Trophoblast cell (in vitro differentiated cells and primary cell): ENCODE measurements around the gene OPN1SW.

Source experiments
- DNase-seq, 2 donors: peaks; one replicate each; pipeline ENCODE4 v3.0.0-alpha.2; 2016
- H2AFZ ChIP-seq: 2 replicates; pipeline ENCODE4 v1.6.1; 2013; ENCODE audit warnings: low read length, moderate library complexity, mild to moderate bottlenecking; ENCODE audit not compliant: insufficient read depth, poor library complexity
- H2AK5ac ChIP-seq: 2 replicates; pipeline ENCODE4 v1.6.1; 2013; ENCODE audit warnings: mild to moderate bottlenecking, low read length
- H2BK120ac ChIP-seq: 2 replicates; pipeline ENCODE4 v1.6.1; 2013; ENCODE audit warnings: low read length, mild to moderate bottlenecking, moderate library complexity; ENCODE audit not compliant: insufficient read depth, poor library complexity
- H2BK12ac ChIP-seq: 2 replicates; pipeline ENCODE4 v1.6.1; 2013; ENCODE audit warnings: mild to moderate bottlenecking, low read length, moderate library complexity
- H2BK5ac ChIP-seq: 2 replicates; pipeline ENCODE4 v1.6.1; 2013; ENCODE audit warnings: low read length, low read depth, moderate library complexity, mild to moderate bottlenecking; ENCODE audit not compliant: poor library complexity
- H3K14ac ChIP-seq: 2 replicates; pipeline ENCODE4 v1.6.1; 2013; ENCODE audit warnings: mild to moderate bottlenecking, low read length
- H3K18ac ChIP-seq: 2 replicates; pipeline ENCODE4 v1.6.1; 2013; ENCODE audit warnings: mild to moderate bottlenecking, low read length
- H3K23ac ChIP-seq: 2 replicates; pipeline ENCODE4 v1.6.1; 2013; ENCODE audit warnings: low read length
- H3K27ac ChIP-seq: 2 replicates; pipeline ENCODE4 v1.5.1; 2013; ENCODE audit warnings: low read depth, mild to moderate bottlenecking, inconsistent platforms, low read length, moderate library complexity
- H3K27me3 ChIP-seq: 2 replicates; pipeline ENCODE4 v1.6.1; 2013; ENCODE audit warnings: inconsistent platforms, mild to moderate bottlenecking, low read length, moderate library complexity; ENCODE audit not compliant: insufficient read depth
- H3K36me3 ChIP-seq, 2 experiments: 1 replicate in 1 of 2; 2 replicates in 1 of 2; pipeline ENCODE4 v1.6.1; 2013; ENCODE audit warnings: low read length in 2 of 2, mild to moderate bottlenecking in 2 of 2, moderate library complexity in 1 of 2; ENCODE audit not compliant: insufficient read depth in 2 of 2, control insufficient read depth in 1 of 2
- H3K4ac ChIP-seq: 2 replicates; pipeline ENCODE4 v1.6.1; 2013; ENCODE audit warnings: low read depth, mild to moderate bottlenecking, low read length, moderate library complexity
- H3K4me1 ChIP-seq, 2 experiments: 1 replicate in 1 of 2; 2 replicates in 1 of 2; pipeline ENCODE4 v1.6.1; 2013; ENCODE audit warnings: low read length in 2 of 2, mild to moderate bottlenecking in 2 of 2, moderate library complexity in 1 of 2; ENCODE audit not compliant: insufficient read depth in 2 of 2, control insufficient read depth in 1 of 2
- H3K4me2 ChIP-seq: 2 replicates; pipeline ENCODE4 v1.6.1; 2013; ENCODE audit warnings: inconsistent platforms, mild to moderate bottlenecking, low read length, moderate library complexity
- H3K4me3 ChIP-seq: 2 replicates; pipeline ENCODE4 v1.5.1; 2013; ENCODE audit warnings: mild to moderate bottlenecking, low read depth, low read length, inconsistent platforms
- H3K79me1 ChIP-seq: one replicate; pipeline ENCODE4 v1.6.1; 2013; ENCODE audit warnings: low read length
- H3K79me2 ChIP-seq: 2 replicates; pipeline ENCODE4 v1.6.1; 2013; ENCODE audit warnings: low read length, mild to moderate bottlenecking; ENCODE audit not compliant: control insufficient read depth, insufficient read depth, poor library complexity
- H3K9ac ChIP-seq: 2 replicates; pipeline ENCODE4 v1.6.1; 2013; ENCODE audit warnings: mild to moderate bottlenecking, low read length
- H3K9me3 ChIP-seq: 2 replicates; pipeline ENCODE4 v1.6.1; 2013; ENCODE audit warnings: low read depth, mild to moderate bottlenecking, control low read depth, inconsistent platforms, low read length; ENCODE audit not compliant: insufficient read depth
- H4K12ac ChIP-seq: 2 replicates; pipeline ENCODE4 v1.6.1; 2013; ENCODE audit warnings: low read depth, mild to moderate bottlenecking, low read length, moderate library complexity
- H4K8ac ChIP-seq: 2 replicates; pipeline ENCODE4 v1.6.1; 2013; ENCODE audit warnings: low read depth, mild to moderate bottlenecking, low read length, moderate library complexity
- H4K91ac ChIP-seq: one replicate; pipeline ENCODE4 v1.6.1; 2013; ENCODE audit warnings: low read depth, mild to moderate bottlenecking, low read length, moderate library complexity
- WGBS: extraction: QIAGEN DNeasy Blood & Tissue Kit; methylation state at CpG from one replicate; pipeline ENCODE4 v1.1.7; 2013; ENCODE audit warnings: missing lambda C conversion rate; ENCODE audit not compliant: insufficient read length, insufficient coverage; ENCODE audit errors: extremely low coverage; 5-methylcytosine and 5-hydroxymethylcytosine counted together

Gene OPN1SW

GRCh38 chr7:128727239-128727638 lies 48.4 kb downstream of the OPN1SW start:
- Histone ChIP-seq H3K14ac (no peak overlapping the region), H4K8ac (no peak overlapping the region), H2BK5ac (no peak overlapping the region), H3K4me1 (peaks cover 0 to 4% of the 10 kb centered on the region in 2 experiments), H2BK12ac (no peak overlapping the region), H4K91ac (no peak overlapping the region), H2BK120ac (no peak overlapping the region), H3K9me3 (no peaks in the 10 kb centered on the region), H2AFZ (no peak overlapping the region), H3K4me3 (no peak overlapping the region), H3K79me1 (no peaks in the 10 kb centered on the region), H3K4me2 (no peak overlapping the region), H3K23ac (no peak overlapping the region), H2AK5ac (no peak overlapping the region), H3K79me2 (no peaks in the 10 kb centered on the region), H3K18ac (no peak overlapping the region), H3K36me3 (no peaks in the 10 kb centered on the region), H4K12ac (no peak overlapping the region), H3K4ac (no peak overlapping the region), H3K9ac (no peak overlapping the region), H3K27me3 (no peaks in the 10 kb centered on the region), H3K27ac (no peak overlapping the region)
- no CpG with 5 or more reads among the region's 4 CpGs for whole genome bisulfite sequencing
- peak in 1 of 2 donors; percentile 6 for DNase-seq

DNA sequence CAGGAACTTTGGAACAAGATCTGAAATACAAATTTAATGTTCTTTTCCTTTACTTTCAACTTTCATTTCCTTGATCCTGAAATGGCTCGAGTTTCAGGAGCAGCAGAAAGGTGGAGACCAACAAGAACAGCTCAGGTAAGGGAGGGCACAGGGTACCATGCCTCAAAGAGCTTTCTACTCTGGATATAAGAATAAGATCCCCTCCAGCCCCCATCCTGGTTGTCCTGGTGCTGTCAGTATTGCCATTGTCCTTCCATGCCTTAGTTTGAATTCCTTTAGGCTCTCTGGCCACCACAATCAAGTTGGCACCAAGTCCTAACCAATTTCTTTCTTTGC lies 48.9 kb downstream of the OPN1SW start:
- no CpG with 5 or more reads among the region's 1 CpG for WGBS
- Histone ChIP-seq H3K27me3 (no peaks in the 10 kb centered on the region), H3K4me2 (no peak overlapping the region)

GRCh38 chr7:128726059-128726736 lies 49.4 kb downstream of the OPN1SW start:
- Histone ChIP-seq H3K9me3 (no peaks in the 10 kb centered on the region), H3K4me1 (peaks cover 0 to 4% of the 10 kb centered on the region in 2 experiments), H2AFZ (no peak overlapping the region), H3K4me3 (no peak overlapping the region), H4K12ac (no peak overlapping the region), H3K27me3 (no peaks in the 10 kb centered on the region), H2AK5ac (no peak overlapping the region), H3K23ac (no peak overlapping the region), H4K91ac (no peak overlapping the region), H3K18ac (no peak overlapping the region), H2BK5ac (no peak overlapping the region), H3K9ac (no peak overlapping the region), H3K4me2 (no peak overlapping the region), H3K36me3 (no peaks in the 10 kb centered on the region), H3K4ac (no peak overlapping the region), H3K79me1 (no peaks in the 10 kb centered on the region), H3K79me2 (no peaks in the 10 kb centered on the region), H2BK12ac (no peak overlapping the region), H2BK120ac (no peak overlapping the region), H3K14ac (no peak overlapping the region), H4K8ac (no peak overlapping the region), H3K27ac (no peak overlapping the region)
- DNase-seq = no peak
- no CpG with 5 or more reads among the region's 8 CpGs for WGBS

More for the DNA sequence above, 48.9 kb downstream of the OPN1SW start:
- no peak overlapping the region for H3K27ac ChIP-seq
- no peak overlapping the region for H2BK12ac ChIP-seq
- H3K9me3 ChIP-seq = no peaks in the 10 kb centered on the region
- no peak overlapping the region for H3K23ac ChIP-seq
- H3K4ac ChIP-seq = no peak overlapping the region
- H3K9ac ChIP-seq = no peak overlapping the region
- H3K36me3 ChIP-seq = no peaks in the 10 kb centered on the region
- no peak overlapping the region for H3K4me3 ChIP-seq
- H2AFZ ChIP-seq = no peak overlapping the region
- no peak overlapping the region for H3K18ac ChIP-seq
- no peaks in the 10 kb centered on the region for H3K79me2 ChIP-seq
- no peak overlapping the region for H3K14ac ChIP-seq
- H4K8ac ChIP-seq = no peak overlapping the region
- H4K12ac ChIP-seq = no peak overlapping the region
- no peaks in the 10 kb centered on the region for H3K79me1 ChIP-seq
- no peak overlapping the region for H2AK5ac ChIP-seq
- no peak overlapping the region for H2BK120ac ChIP-seq
- H3K4me1 ChIP-seq = peaks cover 0 to 4% of the 10 kb centered on the region in 2 experiments
- no peak overlapping the region for H4K91ac ChIP-seq
- H2BK5ac ChIP-seq = no peak overlapping the region
- DNase-seq = no peak

DNA sequence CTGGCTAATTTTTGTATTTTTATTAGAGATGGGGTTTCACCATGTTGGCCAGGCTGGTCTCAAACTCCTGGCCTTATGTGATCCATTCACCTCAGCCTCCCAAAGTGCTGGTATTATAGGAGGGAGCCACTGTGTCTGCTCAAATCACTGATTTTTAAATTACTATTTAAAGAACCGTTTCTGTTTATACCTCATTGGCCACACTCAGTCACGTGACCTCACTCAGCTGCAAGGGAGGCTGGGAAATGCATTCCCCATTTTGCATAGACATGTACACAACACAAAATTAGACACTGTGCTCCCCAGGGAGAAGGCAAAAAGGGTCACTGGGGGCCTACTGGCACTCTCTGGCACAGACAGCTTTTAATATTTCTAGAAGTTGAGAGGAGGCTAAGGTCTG lies 50.1 kb downstream of the OPN1SW start:
- Histone ChIP-seq H3K9ac (no peak overlapping the region), H4K12ac (no peak overlapping the region), H3K79me2 (no peaks in the 10 kb centered on the region), H4K8ac (no peak overlapping the region), H2AFZ (no peak overlapping the region), H3K4me2 (no peak overlapping the region), H2BK120ac (no peak overlapping the region), H2AK5ac (no peak overlapping the region), H2BK12ac (no peak overlapping the region), H3K4ac (no peak overlapping the region), H3K14ac (no peak overlapping the region), H3K9me3 (no peaks in the 10 kb centered on the region), H3K4me1 (peaks cover 0 to 4% of the 10 kb centered on the region in 2 experiments), H3K27me3 (no peaks in the 10 kb centered on the region), H3K36me3 (no peaks in the 10 kb centered on the region), H2BK5ac (no peak overlapping the region), H3K79me1 (no peaks in the 10 kb centered on the region), H3K23ac (no peak overlapping the region), H3K18ac (no peak overlapping the region), H3K27ac (no peak overlapping the region), H3K4me3 (no peak overlapping the region), H4K91ac (no peak overlapping the region)
- WGBS = no CpG with 5 or more reads among the region's 2 CpGs
- no peak for DNase-seq
